ENCODE data around the gene TIMM44. TPM values are rescaled to one million over a fixed set of nuclear protein-coding genes. Genes with fewer than 3 reads are reported as not detected.

The TIMM44 gene
- total and polyA plus RNA-seq, 2 donors (not counting 3 experiments of a cell fraction or from before 2014, with no cell fraction given): 61.5 to 64.3 TPM

DNA sequence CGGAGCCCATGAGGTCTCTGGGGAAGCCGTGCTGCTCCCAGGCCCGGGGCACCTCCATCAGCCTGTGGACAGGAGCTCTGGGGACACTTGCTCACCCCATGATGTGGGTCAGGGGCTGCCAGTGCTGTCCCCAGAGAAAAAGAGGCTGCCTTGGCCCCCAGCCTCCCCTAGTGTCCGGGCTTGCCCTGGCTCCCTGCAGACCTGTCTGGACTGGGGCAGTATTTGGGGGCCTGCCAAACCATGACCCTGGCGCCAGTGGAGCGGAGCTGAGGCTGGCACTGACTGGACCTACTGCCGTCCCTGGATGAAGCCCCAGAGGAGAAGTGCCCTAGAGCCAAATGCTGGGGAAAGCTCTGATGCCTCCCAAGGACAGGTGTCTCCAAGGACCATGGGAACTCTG lies 31.6 kb upstream of the TIMM44 start:
- H3K36me3 ChIP-seq (ENCODE audit: control insufficient read depth in 2 of 2, extremely low read depth in 1 of 2, insufficient read depth in 2 of 2, low read length in 2 of 2): peaks cover 8 to 57% of the 10 kb centered on the region in 2 experiments
- H3K9ac ChIP-seq (replicated peaks; ENCODE audit: extremely low read depth, insufficient read depth, low read length): no peak overlapping the region
- no peaks in the 10 kb centered on the region for H3K4me1 ChIP-seq (ENCODE audit: control insufficient read depth, extremely low read depth, insufficient read depth, low read length)
- no TSS peak for BruUV-seq (replicated peaks)
- intact Hi-C loops (cut with micrococcal nuclease) (no loop called here), dilution Hi-C loops (cut with MboI; ENCODE audit: extremely low pct_ligation_motif_present, low sequenced_read_pairs) (no loop called here)
- H3K4me2 ChIP-seq (ENCODE audit: insufficient read depth, low read length): no peak overlapping the region
- no peaks in the 10 kb centered on the region for H3K9me3 ChIP-seq (replicated peaks; ENCODE audit: control insufficient read depth, insufficient read depth, low read length)
- FAIRE-seq: no peak
- no peak overlapping the region for H3K4me3 ChIP-seq (replicated peaks in 1 of 3; ENCODE audit: insufficient read depth in 1 of 3, low read depth in 1 of 3, low read length in 3 of 3)
- H3K27me3 ChIP-seq (ENCODE audit: control insufficient read depth in 2 of 2, insufficient read depth in 2 of 2, low read length in 2 of 2): no peaks in the 10 kb centered on the region
- ChIA-PET CTCF (no interaction called here), POLR2A (no interaction called here)
- H4K20me1 ChIP-seq (replicated peaks; ENCODE audit: control insufficient read depth, extremely low read depth, insufficient read depth, low read length): no peaks in the 10 kb centered on the region
- no peak overlapping the region for H2AFZ ChIP-seq (ENCODE audit: low read depth, low read length)
- no peaks in the 10 kb centered on the region for H3K9me1 ChIP-seq (replicated peaks; ENCODE audit: control insufficient read depth, extremely low read depth, insufficient read depth, low read length)
- H3K79me2 ChIP-seq (ENCODE audit: control insufficient read depth, insufficient read depth, low read length): no peaks in the 10 kb centered on the region
- no peak for DNase-seq (ENCODE audit: low read depth, low spot score)
- TF ChIP-seq GATA2 (IDR thresholded peaks at IDR 0.05; ENCODE audit: insufficient read depth, insufficient read length, low read depth, low read length): no peak
- no peak overlapping the region for H3K27ac ChIP-seq (ENCODE audit: insufficient read depth, low read depth, low read length)

DNA sequence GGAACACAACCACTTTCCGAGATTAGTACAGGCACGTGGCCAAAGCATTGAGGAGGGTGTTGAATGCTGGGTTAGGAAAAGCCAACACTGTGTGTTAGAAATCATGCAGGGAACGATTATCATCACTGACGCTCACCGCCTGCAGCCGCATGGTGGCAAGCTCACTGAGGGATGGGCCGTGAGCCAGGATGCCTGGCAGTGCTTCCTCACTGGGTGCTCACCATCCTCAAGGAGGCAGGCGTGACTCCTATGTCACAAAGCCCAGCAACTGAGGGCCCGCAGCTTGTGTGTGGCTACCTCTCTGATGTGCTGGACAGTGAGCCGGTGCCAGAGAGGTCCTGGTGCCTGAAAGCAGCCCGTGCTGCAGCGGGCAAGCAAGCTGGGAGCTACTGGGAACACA lies 30.4 kb upstream of the TIMM44 start:
- intact Hi-C loops (cut with micrococcal nuclease): no loop called here
- Histone ChIP-seq H3K4me1 (ENCODE audit: control insufficient read depth, extremely low read depth, insufficient read depth, low read length) (no peaks in the 10 kb centered on the region), H3K9ac (replicated peaks; ENCODE audit: extremely low read depth, insufficient read depth, low read length) (no peak overlapping the region), H3K79me2 (ENCODE audit: control insufficient read depth, insufficient read depth, low read length) (no peaks in the 10 kb centered on the region), H3K27ac (ENCODE audit: insufficient read depth, low read depth, low read length) (no peak overlapping the region), H4K20me1 (replicated peaks; ENCODE audit: control insufficient read depth, extremely low read depth, insufficient read depth, low read length) (no peaks in the 10 kb centered on the region), H3K9me1 (replicated peaks; ENCODE audit: control insufficient read depth, extremely low read depth, insufficient read depth, low read length) (no peaks in the 10 kb centered on the region), H3K4me2 (ENCODE audit: insufficient read depth, low read length) (no peak overlapping the region), H3K4me3 (replicated peaks in 1 of 3; ENCODE audit: insufficient read depth in 1 of 3, low read depth in 1 of 3, low read length in 3 of 3) (no peak overlapping the region), H3K9me3 (replicated peaks; ENCODE audit: control insufficient read depth, insufficient read depth, low read length) (no peaks in the 10 kb centered on the region), H2AFZ (ENCODE audit: low read depth, low read length) (no peak overlapping the region), H3K36me3 (ENCODE audit: control insufficient read depth in 2 of 2, extremely low read depth in 1 of 2, insufficient read depth in 2 of 2, low read length in 2 of 2) (peaks cover 8 to 52% of the 10 kb centered on the region in 2 experiments), H3K27me3 (ENCODE audit: control insufficient read depth in 2 of 2, insufficient read depth in 2 of 2, low read length in 2 of 2) (no peaks in the 10 kb centered on the region)
- FAIRE-seq: no peak
- BruUV-seq (replicated peaks): no TSS peak
- ChIA-PET CTCF (interaction anchor here (1.2 kb wide), 1 partner anchor 28 kb away, joined by 3 read pairs; no protein-coding TSS in a partner anchor), POLR2A (no interaction called here)
- TF ChIP-seq POLR2A (IDR thresholded peaks at IDR 0.05; ENCODE audit: low read depth, low read length) (no peak), MYC (IDR thresholded peaks at IDR 0.05; ENCODE audit: low read depth, low read length) (no peak), FOS (IDR thresholded peaks at IDR 0.05; ENCODE audit: borderline replicate concordance, insufficient read depth, low read length) (no peak), POLR2AphosphoS5 (IDR thresholded peaks at IDR 0.05; ENCODE audit: insufficient read depth, low read depth, low read length) (no peak), GATA2 (IDR thresholded peaks at IDR 0.05; ENCODE audit: insufficient read depth, insufficient read length, low read depth, low read length) (no peak)
- TF ChIP-seq, protein P1, sequence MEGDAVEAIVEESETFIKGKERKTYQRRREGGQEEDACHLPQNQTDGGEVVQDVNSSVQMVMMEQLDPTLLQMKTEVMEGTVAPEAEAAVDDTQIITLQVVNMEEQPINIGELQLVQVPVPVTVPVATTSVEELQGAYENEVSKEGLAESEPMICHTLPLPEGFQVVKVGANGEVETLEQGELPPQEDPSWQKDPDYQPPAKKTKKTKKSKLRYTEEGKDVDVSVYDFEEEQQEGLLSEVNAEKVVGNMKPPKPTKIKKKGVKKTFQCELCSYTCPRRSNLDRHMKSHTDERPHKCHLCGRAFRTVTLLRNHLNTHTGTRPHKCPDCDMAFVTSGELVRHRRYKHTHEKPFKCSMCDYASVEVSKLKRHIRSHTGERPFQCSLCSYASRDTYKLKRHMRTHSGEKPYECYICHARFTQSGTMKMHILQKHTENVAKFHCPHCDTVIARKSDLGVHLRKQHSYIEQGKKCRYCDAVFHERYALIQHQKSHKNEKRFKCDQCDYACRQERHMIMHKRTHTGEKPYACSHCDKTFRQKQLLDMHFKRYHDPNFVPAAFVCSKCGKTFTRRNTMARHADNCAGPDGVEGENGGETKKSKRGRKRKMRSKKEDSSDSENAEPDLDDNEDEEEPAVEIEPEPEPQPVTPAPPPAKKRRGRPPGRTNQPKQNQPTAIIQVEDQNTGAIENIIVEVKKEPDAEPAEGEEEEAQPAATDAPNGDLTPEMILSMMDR (IDR thresholded peaks at IDR 0.05; ENCODE audit: extremely low read depth in 1 of 2, insufficient read depth in 1 of 2, low read depth in 1 of 2, low read length in 2 of 2): no peak
- TF ChIP-seq, protein P2, sequence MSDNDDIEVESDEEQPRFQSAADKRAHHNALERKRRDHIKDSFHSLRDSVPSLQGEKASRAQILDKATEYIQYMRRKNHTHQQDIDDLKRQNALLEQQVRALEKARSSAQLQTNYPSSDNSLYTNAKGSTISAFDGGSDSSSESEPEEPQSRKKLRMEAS (IDR thresholded peaks at IDR 0.05; ENCODE audit: insufficient read depth, insufficient read length): no peak
- dilution Hi-C loops (cut with MboI; ENCODE audit: extremely low pct_ligation_motif_present, low sequenced_read_pairs): no loop called here
- DNase-seq (ENCODE audit: low read depth, low spot score): no peak
